ENCODE measurements around the gene PDE7B. TPM values are rescaled to one million over a fixed set of nuclear protein-coding genes. Genes with fewer than 3 reads are reported as not detected.

Gene PDE7B
- total and polyA plus RNA-seq, 2 of the 4 experiments (the other 2 are of a cell fraction) = 7.8 to 12.4 TPM

GRCh38 chr6:135962731-135963130 lies 111.2 kb downstream of the PDE7B start:
- Histone ChIP-seq H4K8ac (ENCODE audit: low read depth in 2 of 2, low read length in 2 of 2) (no peak overlapping the region), H2AK9ac (replicated peaks; ENCODE audit: low read depth, low read length, poor library complexity) (no peak overlapping the region), H2AFZ (replicated peaks; ENCODE audit: low read length, poor library complexity) (no peak overlapping the region), H2BK120ac (ENCODE audit: low read depth, low read length) (no peak overlapping the region), H4K5ac (ENCODE audit: low read depth, low read length) (no peak overlapping the region), H2BK15ac (ENCODE audit: low read depth, low read length) (no peak overlapping the region; the same call in 2 of the 3 replicates), H3K36me3 (ENCODE audit: control insufficient read depth, insufficient read depth, low read length) (peaks cover 3% of the 10 kb centered on the region; the same call in 1 of the 2 replicates), H3K14ac (replicated peaks; ENCODE audit: low read depth, low read length) (no peak overlapping the region), H2AK5ac (ENCODE audit: low read depth, low read length) (no peak overlapping the region), H3K9me3 (ENCODE audit: control insufficient read depth, insufficient read depth, low read length) (peaks cover 3% of the 10 kb centered on the region; the same call in 1 of the 2 replicates), H2BK5ac (ENCODE audit: low read depth, low read length, poor library complexity, severe bottlenecking) (no peak overlapping the region), H3K4ac (ENCODE audit: low read depth, low read length) (no peak overlapping the region), H3K27me3 (ENCODE audit: control insufficient read depth, insufficient read depth, low read length) (no peaks in the 10 kb centered on the region), H3K56ac (ENCODE audit: extremely low read depth, insufficient read depth, low read length) (no peak overlapping the region), H3K23ac (ENCODE audit: low read depth, low read length) (no peak overlapping the region), H3K9me1 (ENCODE audit: insufficient read depth, low read length) (no peaks in the 10 kb centered on the region), H3K4me1 (ENCODE audit: control insufficient read depth, insufficient read depth, low read length) (0 out of 2 replicates have a peak, but pooled peaks cover 3% of the 10 kb centered on the region), H3K27ac (ENCODE audit: insufficient read depth, low read length) (no peak overlapping the region), H3K4me3 (ENCODE audit: insufficient read depth, low read depth, low read length) (no peak overlapping the region), H2BK20ac (ENCODE audit: low read depth, low read length) (no peak overlapping the region), H3K4me2 (ENCODE audit: low read depth, low read length) (no peak overlapping the region), H3K9ac (ENCODE audit: low read depth, low read length) (no peak overlapping the region), H4K20me1 (ENCODE audit: insufficient read depth, low read length) (no peaks in the 10 kb centered on the region), H3K18ac (ENCODE audit: low read depth, low read length) (no peak overlapping the region), H4K91ac (ENCODE audit: insufficient read depth, low read depth, low read length) (no peak overlapping the region), H3K79me1 (ENCODE audit: low read depth in 1 of 2, low read length in 2 of 2) (peaks cover 3 to 7% of the 10 kb centered on the region in 2 experiments; a peak in 3 of 4 replicates)
- ATAC-seq (ENCODE audit: low read depth) = no peak
- intact Hi-C loops (cut with micrococcal nuclease) = no loop called here
- WGBS, 2 experiments (ENCODE audit: extremely low coverage in 2 of 2, insufficient read length in 1 of 2) = no CpG with 5 or more reads among the region's 2 CpGs
- ChIA-PET POLR2A (ENCODE audit: unreplicated experiment) (no interaction called here), CTCF (no interaction called here)
- peak; percentile 67 for DNase-seq
- BruUV-seq (replicated peaks) = no TSS peak
- in situ Hi-C loops (cut with MboI; ENCODE audit: low sequenced_read_pairs) = no loop called here
- TF ChIP-seq RCOR1 (IDR thresholded peaks at IDR 0.05; ENCODE audit: insufficient replicate concordance, low read length) = no peak
- TF ChIP-seq NFE2L2 (IDR thresholded peaks at IDR 0.05; ENCODE audit: low read depth, low read length) = no peak
- no peak for TF ChIP-seq SMC3 (IDR thresholded peaks at IDR 0.05; ENCODE audit: low read depth, low read length)
- no peak for TF ChIP-seq POLR2A (IDR thresholded peaks at IDR 0.05; ENCODE audit: low read depth, low read length)
- TF ChIP-seq, protein P1, sequence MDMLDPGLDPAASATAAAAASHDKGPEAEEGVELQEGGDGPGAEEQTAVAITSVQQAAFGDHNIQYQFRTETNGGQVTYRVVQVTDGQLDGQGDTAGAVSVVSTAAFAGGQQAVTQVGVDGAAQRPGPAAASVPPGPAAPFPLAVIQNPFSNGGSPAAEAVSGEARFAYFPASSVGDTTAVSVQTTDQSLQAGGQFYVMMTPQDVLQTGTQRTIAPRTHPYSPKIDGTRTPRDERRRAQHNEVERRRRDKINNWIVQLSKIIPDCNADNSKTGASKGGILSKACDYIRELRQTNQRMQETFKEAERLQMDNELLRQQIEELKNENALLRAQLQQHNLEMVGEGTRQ (IDR thresholded peaks at IDR 0.05; ENCODE audit: low read depth, low read length) = 0 out of 2 replicates have a peak, but pooled peaks have one; percentile 8
- peak; percentile 33; the same call in 1 of the 2 replicates for TF ChIP-seq CEBPB (IDR thresholded peaks at IDR 0.05; ENCODE audit: low read depth, low read length)
- dilution Hi-C loops (cut with HindIII; ENCODE audit: low sequenced_read_pairs, unreplicated experiment) = no loop called here
